Activated CD4-positive, alpha-beta T cell treated with anti-CD3 and anti-CD28 coated beads, Interleukin-2, amount 50 U/mL, for 4 hours (primary cell): Measurements from ENCODE around the gene PSMC5.

Experiments
- DNase-seq, 2 experiments: peaks; one replicate each; pipeline ENCODE4 v3.0.0-alpha.2; 2020

PSMC5 gene

DNA sequence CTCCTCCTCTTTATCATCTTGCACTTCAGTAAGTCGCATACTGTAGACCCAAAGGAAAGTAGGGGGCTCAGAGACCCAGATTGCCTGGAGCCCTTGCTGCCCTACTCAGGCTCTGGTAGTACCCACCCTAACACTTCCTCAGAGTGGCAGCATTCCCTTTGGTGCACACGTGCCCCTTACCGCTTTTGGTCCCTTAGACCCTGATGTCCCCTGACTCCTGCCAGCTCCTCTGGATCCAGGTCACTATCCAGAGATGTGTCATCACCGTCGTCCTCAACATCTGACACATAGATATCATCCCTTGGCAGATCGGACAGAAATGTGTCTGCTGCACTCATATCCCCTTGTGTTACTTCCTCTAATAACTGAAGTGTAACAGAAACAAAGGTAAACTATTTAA, 5.4 kb upstream of the PSMC5 start:
- DNase-seq: no peak

DNA sequence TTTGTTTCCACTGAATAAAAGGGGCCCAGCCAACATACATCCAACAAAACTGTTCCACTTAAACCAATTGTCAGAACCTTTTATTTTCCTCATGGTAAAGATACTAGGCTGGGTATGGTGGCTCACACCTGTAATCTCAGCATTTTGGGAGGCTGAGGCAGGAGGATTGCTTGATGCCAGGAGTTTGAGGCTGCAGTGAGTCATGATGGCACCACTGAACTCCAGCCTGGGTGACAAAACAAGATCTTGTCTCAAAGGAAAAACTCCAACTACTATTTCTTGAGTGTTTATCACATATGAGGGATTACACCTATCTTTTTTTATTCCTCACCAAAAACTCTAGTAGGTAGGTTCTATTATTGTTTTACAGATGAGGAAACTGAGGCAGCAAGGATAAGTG, 4.7 kb upstream of the PSMC5 start:
- DNase-seq: no peak

DNA sequence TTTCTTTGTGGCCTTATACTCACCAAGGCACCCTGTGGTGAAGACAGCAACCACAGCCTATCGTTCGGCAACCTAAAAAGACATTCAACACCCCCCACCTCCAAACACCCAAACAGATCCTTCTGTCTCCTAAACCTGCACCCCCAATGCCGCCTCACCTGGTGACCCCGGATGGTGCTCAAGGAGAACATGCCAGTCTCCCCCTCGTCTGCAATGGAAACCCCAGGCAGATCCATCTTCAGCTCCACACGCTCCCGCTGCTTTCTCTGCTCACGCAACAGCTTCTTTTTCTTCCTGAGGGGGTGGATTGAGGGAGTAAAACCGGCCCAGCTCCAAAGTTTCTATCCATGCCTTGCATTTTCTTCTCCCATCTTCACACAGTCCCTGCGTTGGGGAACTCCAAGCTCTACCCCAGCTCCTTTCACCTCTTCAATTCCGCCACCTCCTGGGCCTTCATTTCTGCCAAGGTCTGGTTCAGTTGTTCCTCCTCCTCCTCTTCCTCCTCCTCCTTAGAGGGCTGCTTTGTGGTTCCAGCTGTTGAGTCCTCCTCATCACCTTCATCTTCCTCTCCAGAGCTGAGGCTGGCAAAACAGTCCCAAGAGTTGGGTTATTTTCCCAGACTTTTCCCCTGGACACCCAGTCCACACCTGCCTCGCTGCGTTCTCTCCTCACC, 3.4 kb upstream of the PSMC5 start:
- DNase-seq: no peak

DNA sequence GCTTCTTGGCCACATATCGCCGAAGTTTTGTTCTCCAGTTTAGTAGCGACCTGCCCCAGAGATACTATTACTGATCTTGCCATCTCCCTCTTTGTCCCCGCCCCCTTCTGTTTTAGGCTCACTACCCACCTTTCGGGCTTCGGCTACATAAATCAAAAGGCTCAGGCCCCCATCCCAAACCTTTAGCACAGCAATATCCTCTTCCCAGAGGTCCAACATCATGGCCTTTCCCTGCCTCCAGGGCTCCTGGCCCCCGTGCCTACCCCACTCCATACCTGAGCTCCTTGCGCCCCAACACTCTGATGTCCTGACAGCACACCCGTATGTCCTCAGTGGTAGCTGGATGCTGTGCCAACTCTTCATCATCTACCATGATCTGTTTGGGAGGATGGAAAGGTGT, 2.9 kb upstream of the PSMC5 start:
- DNase-seq: no peak

DNA sequence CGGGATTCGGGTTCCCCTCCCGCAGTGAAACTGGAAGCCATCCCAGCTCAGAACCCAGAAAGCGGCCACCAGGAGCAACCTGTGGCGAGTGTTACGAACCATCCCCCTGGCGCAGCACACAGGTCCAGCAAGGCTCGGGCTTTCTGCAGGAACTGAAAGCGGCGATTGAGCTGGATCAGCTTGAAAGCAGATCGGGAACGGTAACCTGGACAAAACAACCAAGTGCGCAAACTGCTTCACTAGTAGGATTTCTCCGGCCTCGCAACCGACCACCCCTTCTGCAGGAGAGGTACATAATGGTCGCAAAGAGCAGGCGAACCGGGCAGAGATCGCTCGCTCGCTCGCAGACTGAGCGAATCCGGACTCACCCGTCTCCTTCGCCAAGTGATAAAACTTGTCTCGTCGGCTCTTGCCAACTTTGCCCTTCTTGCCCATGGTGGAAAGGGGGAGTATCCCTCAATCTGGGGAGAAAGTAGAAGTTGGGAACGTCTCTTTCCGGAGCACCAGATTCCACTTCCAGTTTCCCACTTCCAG, 696 bp upstream of the PSMC5 start:
- DNase-seq: no peak

DNA sequence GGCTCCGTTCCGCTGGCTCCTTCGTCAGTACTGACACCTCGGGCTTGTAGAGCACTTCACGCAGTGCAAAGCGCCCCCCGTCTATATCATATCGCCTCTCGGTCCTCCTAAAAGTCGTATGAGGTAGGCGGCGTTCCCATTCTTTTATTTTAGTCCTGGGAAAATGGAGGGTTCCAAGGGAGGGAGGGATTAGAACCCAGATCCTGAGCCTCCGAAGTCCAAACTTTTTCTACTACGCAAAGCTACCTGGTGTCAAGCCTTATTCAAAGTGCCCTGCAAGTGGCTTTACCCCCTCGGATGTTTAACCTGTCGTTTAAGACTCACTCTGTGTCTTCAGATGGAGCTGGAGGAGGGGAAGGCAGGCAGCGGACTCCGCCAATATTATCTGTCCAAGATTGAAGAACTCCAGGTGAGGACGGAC, 580 bp downstream of the PSMC5 start:
- no peak for DNase-seq

DNA sequence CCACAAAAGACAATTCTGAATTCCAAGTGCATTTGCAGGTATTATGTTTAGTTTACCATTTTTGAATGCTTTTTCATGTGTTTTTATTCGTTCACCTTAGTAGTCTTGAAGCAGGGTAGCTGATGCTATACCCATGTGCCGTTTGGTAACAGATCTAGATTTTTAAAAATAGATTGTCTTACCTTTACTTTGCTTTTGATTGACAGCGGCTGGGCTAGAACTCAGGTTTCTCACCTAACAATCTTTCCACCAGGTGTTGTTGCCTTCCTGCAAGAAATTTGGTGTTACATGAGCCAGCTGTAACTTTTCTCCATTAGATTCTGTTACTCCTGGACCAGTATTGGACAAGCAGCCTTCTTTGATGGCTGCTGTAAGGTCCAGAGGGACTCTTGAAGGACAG, 1.7 kb downstream of the PSMC5 start:
- no peak for DNase-seq

DNA sequence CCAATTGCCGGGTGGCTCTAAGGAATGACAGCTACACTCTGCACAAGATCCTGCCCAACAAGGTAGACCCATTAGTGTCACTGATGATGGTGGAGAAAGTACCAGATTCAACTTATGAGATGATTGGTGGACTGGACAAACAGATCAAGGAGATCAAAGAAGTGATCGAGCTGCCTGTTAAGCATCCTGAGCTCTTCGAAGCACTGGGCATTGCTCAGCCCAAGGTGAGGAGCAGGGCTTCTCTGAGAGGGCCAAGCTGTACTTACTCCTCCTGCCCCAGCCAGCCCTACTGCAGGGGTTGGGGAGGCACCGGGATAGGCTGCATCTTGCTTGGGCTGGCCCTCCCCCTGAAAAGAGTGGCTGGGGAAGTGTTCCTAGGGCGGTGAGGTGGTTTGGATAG, 3.0 kb downstream of the PSMC5 start:
- no peak for DNase-seq

DNA sequence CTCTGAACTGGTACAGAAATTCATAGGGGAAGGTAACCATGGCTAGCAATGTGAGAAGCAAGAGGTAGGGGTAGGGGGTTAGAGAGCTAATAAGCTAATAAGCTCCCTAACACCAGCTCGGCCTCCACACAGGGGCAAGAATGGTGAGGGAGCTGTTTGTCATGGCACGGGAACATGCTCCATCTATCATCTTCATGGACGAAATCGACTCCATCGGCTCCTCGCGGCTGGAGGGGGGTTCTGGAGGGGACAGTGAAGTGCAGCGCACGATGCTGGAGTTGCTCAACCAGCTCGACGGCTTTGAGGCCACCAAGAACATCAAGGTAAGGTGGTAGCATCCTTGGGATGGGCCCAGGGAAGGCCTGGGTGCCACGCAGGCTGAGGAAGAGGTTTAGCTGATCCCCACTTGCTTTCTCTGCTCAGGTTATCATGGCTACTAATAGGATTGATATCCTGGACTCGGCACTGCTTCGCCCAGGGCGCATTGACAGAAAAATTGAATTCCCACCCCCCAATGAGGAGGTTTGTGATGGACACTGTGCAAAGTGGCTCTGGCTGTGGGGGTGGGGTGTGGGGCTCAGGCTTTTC, 3.8 kb downstream of the PSMC5 start:
- no peak for DNase-seq

DNA sequence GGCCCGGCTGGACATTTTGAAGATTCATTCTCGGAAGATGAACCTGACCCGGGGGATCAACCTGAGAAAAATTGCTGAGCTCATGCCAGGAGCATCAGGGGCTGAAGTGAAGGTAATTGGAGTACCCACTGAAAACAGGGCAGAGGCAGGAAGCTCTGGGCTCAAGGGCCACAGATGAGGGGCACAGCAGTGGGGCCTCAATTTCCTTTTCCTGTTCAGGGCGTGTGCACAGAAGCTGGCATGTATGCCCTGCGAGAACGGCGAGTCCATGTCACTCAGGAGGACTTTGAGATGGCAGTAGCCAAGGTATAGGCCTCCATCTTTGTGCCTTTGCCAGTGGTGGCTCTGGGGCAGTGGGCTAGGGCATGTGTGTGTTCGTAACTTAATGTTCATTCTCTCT, 4.3 kb downstream of the PSMC5 start:
- no peak for DNase-seq

DNA sequence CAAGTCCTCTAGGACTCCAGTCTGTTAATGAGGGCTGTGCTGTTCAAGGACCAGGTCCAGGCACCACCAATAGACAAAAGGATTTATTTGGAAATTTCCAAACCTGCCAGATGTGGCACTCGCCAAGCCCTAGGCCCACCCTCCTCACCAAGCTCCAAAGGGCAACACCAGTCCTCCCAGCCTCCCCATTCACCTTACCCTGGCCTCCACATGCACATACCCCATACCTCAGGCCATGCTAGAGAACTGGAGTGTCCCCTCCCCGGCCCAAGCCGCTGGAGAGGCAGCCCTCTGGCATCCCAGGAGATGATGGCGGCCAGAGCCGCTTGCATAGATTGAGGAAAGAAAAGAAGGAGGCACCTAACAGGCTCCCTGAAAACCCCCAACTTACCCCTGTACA, 4.8 kb downstream of the PSMC5 start:
- no peak for DNase-seq

DNA sequence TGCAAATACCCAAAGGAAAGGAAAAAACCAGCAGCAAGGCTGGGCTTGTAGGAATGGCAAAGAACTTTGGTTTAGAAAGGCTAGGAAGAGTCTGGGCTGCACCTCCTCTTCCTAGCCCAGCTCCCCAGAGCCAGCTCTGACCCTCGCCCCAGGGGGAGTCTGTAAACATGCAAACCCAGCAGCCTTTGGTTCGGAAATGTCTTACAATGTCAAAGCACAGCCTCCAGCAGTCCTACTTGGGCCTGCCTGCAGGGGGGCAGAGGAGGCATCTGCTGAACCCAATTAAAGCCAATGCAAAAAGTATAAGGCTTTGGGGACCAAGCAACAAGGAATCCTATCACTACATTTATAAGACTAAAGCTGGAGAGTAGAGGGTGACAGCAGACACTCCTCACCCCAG, 5.2 kb downstream of the PSMC5 start:
- no peak for DNase-seq

DNA sequence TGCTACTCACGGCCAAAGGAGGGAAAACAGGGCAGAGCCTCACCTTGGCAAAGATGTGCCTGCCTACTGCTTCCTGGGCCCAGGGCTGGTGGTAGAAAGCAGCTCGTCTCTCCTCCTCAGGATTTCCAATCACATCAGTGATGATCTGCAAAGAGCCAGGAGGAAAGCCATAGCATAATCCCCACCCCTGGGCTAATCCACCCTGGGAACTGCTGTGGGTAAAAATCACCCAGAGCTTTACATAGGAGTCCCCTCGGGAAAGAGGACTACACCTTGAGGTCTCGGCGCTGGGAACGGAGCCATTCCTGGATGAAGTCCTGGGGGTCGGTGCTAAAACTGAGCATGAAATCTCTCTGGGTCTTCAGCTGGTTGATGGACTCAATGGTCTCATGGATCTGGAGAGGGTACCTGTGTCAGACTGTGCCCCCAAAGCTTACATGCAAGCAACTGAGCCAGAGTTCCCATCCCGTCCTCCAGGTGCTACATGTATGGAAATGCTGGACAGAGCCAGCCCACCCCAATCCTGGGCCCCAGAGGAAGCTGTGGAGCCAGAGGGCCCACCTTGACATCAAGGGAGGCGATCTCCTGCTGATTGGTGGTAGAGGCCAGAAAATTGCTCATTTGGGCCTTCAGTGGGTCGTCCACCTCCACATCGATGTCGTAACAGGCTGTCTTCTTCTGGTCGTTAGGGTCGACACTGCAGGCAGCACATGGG, 6.0 kb downstream of the PSMC5 start:
- no peak for DNase-seq

DNA sequence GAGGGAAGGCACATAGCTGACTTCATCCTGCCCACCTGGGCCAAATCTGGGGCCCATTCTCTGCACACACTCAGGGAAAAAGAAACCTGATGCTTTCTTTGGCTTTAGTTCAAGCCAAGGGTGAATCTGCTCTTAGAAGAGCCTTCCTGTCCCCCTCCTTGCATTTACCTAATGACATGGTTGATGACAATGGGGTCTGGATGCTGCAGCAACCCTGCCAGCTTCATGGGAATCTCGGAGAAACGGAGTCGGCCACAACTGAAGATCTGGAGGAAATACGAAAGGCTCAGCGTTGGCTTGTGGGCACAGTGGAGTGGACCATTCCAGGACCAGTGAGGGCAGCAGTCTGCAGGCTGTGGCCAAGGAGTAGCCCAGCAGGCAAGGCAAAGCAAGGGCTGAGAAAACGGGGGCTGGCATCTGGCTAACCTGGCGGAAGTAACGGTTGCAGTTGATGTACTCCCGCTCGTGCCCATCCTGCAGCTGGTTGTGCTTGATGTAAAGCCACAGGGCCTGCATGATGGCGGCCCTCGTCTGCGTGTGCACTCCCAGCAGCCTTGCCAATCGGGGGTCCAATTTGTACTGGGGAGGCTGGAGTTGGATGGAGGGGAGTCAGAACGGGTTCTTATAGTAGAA, 6.6 kb downstream of the PSMC5 start:
- no peak for DNase-seq

DNA sequence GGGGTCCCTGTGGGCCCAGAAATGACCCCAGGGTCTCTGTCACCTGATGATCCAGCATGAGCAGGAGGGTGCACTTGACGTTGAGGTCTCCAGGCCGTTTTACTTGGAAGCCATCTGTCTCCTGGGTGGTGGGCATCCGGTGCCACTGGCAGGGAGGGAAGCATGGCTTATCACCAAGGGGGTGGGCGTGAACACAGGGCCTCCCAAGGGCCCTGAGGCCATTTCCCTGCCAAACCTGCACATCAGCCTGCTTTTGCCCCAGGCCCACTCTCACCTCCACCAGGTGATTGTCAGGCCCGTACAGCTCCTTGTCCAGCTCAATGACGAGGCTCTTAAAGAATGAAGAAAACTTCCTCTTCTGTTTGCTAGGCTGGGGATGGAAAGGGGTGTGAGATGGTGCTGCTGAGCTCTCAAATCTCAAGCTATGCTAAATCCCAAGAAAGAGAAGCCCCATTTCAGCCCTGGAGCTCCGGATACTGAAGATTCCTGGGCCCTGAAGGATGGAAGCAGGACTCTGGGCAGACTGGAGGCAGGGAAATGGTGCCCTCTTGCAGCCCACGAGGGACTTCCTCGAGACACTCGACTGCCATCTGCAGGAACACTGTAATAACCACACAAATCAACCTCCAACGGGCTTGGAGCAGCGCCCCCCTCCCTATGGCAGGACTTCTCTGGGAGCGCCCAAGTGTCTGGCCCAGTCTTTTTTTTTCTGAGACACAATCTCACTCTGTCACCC, 7.4 kb downstream of the PSMC5 start:
- DNase-seq: peak; percentile 57 to 62

DNA sequence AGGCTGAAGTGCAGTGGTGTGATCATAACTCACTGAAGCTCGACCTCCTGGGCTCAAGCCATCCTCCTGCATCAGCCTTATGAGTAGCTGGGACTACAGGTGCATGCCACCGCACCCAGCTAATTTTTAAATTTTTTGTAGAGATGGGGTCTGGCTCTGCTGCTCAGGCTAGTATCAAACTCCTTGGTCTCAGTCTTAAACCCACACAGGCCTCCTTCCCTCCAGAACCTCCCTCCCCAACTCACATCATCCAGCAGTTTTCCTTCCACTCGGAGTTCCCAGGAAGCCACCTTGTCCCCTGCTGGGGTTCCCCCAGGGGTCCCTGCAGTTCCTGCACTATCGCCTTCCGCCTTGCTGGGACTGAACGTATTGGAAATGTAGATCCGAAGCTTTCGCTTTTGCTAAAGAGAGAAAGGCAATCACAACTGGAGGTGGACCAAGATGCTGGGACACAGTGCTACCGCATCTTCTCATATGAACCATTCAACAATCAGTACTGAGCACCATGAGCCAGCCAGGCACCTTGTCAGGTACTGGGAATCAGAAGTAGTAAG, 8.0 kb downstream of the PSMC5 start:
- no peak for DNase-seq

DNA sequence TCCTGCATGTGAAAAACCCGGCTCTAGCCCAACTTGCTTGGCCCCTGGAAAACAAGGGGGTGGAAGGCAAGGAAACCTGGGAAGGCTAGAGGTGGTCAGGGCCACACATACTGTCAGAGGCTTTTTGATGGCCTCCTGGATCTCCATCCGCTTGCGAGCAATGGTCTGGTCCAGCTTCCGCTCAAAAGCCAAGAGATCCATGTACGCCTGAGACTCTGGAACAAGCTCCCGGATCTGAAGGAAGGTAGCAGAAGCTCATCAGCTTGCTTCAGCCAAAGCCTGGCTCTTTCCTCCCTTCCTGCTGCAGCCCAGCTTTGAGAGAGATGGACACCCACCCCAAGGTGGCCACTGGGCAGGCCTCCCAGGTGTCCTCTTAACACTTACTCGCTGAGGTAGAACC, 9.6 kb downstream of the PSMC5 start:
- no peak for DNase-seq

DNA sequence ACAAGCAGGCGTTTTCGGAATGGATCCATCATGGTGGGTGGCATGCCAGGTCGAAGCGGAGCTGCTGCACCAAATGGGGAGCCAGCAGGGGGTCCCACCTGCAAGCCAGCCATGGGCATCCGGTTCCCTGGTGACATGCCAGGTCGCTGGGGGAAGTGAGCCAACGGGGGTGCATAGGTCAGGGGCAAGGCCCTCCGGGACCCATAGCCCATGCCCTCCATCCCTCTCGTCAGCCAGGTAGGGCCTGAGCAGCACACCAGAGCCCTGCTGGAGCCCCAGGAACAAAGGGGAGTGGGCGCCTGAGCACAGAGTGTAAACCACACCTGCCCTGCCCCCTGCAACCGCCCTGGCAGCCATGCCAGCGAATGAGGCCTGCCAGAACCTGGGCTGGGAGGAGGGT, 10.2 kb downstream of the PSMC5 start:
- no peak for DNase-seq

DNA sequence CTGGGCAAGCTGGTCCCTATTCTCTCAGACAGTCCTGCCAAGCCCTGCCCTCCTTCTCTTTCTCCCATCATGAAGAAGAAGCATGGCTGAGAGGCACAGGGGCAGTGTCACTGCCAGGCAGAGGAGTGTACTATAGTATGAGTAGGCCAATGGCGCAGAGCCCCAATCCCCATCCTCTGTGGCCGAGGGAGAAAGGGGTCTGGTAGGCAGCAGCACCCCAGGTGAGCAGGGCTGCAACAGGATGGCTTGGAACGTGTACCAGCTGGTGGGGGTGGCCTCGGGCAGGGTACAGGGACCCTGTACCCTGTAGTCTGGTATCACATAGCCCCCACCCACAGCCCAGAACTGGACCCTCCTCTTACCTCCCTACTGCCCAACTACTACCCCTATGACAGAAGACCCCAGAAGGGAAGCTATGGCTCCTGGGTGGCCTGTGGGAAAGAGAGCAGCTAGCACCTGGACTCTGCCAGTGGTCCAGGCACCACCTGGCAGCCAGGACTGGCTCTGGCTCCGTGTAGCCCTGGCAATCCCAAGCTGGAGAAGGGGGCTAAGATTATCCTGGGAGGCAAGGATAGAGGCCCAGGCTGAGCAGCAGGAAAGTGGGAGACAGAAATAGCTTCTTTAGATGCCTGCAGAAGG, 10.8 kb downstream of the PSMC5 start:
- DNase-seq: no peak

DNA sequence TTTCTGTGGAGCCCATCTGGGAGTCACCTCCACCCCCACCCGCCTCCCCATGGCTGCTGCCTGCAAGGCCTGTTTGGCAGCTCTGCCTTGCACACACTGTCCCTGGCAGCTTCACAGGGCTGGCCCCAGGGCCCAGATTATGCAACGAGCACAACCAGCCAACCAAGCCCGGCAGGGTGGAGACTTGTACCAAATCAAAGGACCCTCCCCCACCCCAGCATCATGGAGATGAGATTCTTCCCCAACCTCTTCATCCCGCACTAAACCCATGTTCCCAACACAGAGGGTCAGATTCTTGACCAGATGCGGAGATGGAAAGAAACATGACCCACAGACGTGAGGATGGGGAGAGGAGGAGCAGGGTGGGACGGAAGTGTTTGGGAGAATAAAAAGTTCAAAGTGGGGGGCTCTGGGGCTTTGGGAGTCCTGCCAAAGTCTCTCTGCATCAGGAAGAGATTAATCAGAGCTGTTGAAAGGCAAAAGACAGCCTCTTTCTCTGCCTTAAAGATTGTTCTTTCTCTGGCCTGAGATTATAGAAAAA, 11.5 kb downstream of the PSMC5 start:
- no peak for DNase-seq

DNA sequence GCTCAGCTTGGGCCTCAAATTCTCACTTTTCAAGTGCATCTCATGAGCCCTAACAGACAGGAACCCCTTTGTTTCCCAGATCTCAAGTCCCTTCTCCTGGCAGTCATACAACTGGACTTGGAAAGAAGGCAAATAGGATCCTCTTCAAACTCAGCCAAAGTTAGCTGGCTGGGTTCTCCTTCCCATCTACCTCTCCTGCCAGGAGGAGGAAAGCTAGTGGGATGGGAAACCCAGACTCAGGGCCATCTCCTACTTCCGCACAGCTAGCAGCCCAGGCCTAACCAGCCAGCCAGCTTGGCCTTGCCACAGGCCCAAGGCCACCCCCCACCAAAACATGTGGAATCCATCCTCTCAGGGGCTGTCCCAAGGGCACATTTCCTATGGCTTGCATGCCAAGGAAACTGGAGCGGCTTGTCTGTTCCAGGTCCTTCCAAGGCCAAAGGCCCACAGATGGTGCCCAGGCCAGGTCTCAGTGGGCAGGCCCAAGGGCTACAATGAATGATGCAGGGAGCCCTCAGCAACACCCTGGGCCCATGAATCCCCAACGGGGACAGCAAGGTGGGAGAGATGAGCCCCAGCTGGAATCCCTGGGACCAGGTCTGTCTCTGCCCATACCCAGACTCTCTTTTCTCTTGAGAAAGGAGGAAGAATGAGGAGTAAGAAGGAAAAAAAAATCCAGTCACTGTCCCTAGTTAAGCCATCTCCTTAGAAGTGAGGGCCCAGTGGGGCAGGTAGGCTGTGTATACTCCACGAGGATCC, 13.5 kb downstream of the PSMC5 start:
- no peak for DNase-seq
